Islet of Langerhans (tissue), 1 donor: ENCODE data around the gene HMMR.

ENCODE experiments used
- FAIRE-seq: peaks from one replicate; lab custom pipeline; 2011; peaks lifted over from hg19 to GRCh38; lab: Jason Lieb, UNC

The HMMR gene

GRCh38 chr5:163458778-163459385 lies 1.6 kb upstream of the HMMR start:
- no peak for FAIRE-seq

GRCh38 chr5:163459462-163459818 lies 992 bp upstream of the HMMR start:
- no peak for FAIRE-seq

GRCh38 chr5:163459819-163460561 lies 442 bp upstream of the HMMR start, which contains the start of gene NUDCD2:
Gene NUDCD2 (minus strand): TSS chr5:163460102. CDS start chr5:163460050, 52 bp downstream.
- peak; percentile 89 for FAIRE-seq

- no peak for FAIRE-seq
Measured at GRCh38 chr5:163463063-163463435, 2.6 kb downstream of the HMMR start.

GRCh38 chr5:163467682-163468081 lies 7.2 kb downstream of the HMMR start:
- no peak for FAIRE-seq

- FAIRE-seq, result peak; percentile 93
Measured at GRCh38 chr5:163473635-163474243, 13.3 kb downstream of the HMMR start.

GRCh38 chr5:163475411-163475810 lies 15.0 kb downstream of the HMMR start:
- no peak for FAIRE-seq

GRCh38 chr5:163478126-163478981 lies 17.9 kb downstream of the HMMR start:
- FAIRE-seq, result no peak

- FAIRE-seq, result no peak
Measured at GRCh38 chr5:163478982-163479271, 18.5 kb downstream of the HMMR start.

GRCh38 chr5:163489055-163489744 lies 28.8 kb downstream of the HMMR start:
- no peak for FAIRE-seq

- FAIRE-seq, result no peak
Measured at GRCh38 chr5:163489745-163490075, 29.3 kb downstream of the HMMR start.

- FAIRE-seq, result no peak
Measured at GRCh38 chr5:163496286-163496685, 35.9 kb downstream of the HMMR start.

- no peak for FAIRE-seq
Measured at GRCh38 chr5:163497315-163497714, 36.9 kb downstream of the HMMR start.

- FAIRE-seq, result no peak
Measured at GRCh38 chr5:163498886-163499285, 38.5 kb downstream of the HMMR start.

GRCh38 chr5:163502521-163502920 lies 42.1 kb downstream of the HMMR start:
- no peak for FAIRE-seq

GRCh38 chr5:163503106-163504078 lies 43.0 kb downstream of the HMMR start:
- FAIRE-seq, result no peak

GRCh38 chr5:163504079-163504931 lies 43.9 kb downstream of the HMMR start:
- FAIRE-seq, result no peak

GRCh38 chr5:163505049-163505367 lies 44.6 kb downstream of the HMMR start:
- no peak for FAIRE-seq

GRCh38 chr5:163505368-163506094 lies 45.1 kb downstream of the HMMR start, which contains the start of gene MAT2B:
Gene MAT2B (plus strand): TSS chr5:163505619. CDS start chr5:163505687, 68 bp downstream.
- no peak for FAIRE-seq

- FAIRE-seq, result no peak
Measured at GRCh38 chr5:163506095-163506457, 45.6 kb downstream of the HMMR start.
